WTC11 (cell line): ENCODE measurements around the gene ZNF292. TPM values are rescaled to one million over a fixed set of nuclear protein-coding genes. Genes with fewer than 3 reads are reported as not detected.

Source experiments
- ATAC-seq: fragments of 200-7000 bp; cut with Tn5 transposase; 2 replicates; pipeline ENCODE4 v1.10.0; 2021; ENCODE audit warnings: mild to moderate bottlenecking, moderate library complexity
- CTCF ChIA-PET: fragments of 300-600 bp; sonication (Branson Sonifier 250); formaldehyde crosslinking; loops from one replicate; lab custom pipeline; 2021; ENCODE audit warnings: antibody characterized with exemption; lab: Charles Lee
- POLR2A ChIA-PET: fragments of 350-600 bp; sonication (Branson Sonifier 250); formaldehyde crosslinking; loops from one replicate; lab custom pipeline; 2021; ENCODE audit warnings: antibody characterized with exemption; lab: Charles Lee
- DNase-seq: peaks from one replicate; pipeline ENCODE4 v3.0.0; 2021; ENCODE audit warnings: low spot score
- H3K27ac Mint-ChIP-seq: 2 replicates; pipeline ENCODE4 v1.8.0; 2021; ENCODE audit warnings: mixed read lengths
- H3K27me3 Mint-ChIP-seq: 2 replicates; pipeline ENCODE4 v1.8.0; 2021; ENCODE audit warnings: low read depth, mild to moderate bottlenecking, moderate library complexity, mixed read lengths
- H3K36me3 Mint-ChIP-seq: 2 replicates; pipeline ENCODE4 v1.8.0; 2021; ENCODE audit warnings: mixed read lengths
- H3K4me1 Mint-ChIP-seq: 2 replicates; pipeline ENCODE4 v1.8.0; 2022; ENCODE audit warnings: mixed read lengths
- H3K4me3 Mint-ChIP-seq: 2 replicates; pipeline ENCODE4 v1.8.0; 2021; ENCODE audit warnings: mild to moderate bottlenecking, moderate library complexity, mixed read lengths
- H3K9me3 Mint-ChIP-seq: 2 replicates; pipeline ENCODE4 v1.8.0; 2021; ENCODE audit warnings: mixed read lengths
- ELF4 ChIP-seq: sonication (generic); formaldehyde crosslinking; IDR thresholded peaks from 2 replicates; pipeline ENCODE4 v1.8.1; 2022; ENCODE audit warnings: low read depth, mild to moderate bottlenecking, moderate library complexity, missing genetic modification reagents
- EMX1 ChIP-seq: fragments of 250-450 bp; sonication (Bioruptor Pico); IDR thresholded peaks from 2 replicates; pipeline ENCODE4 v1.8.0; 2021; ENCODE audit warnings: mild to moderate bottlenecking
- ESRRA ChIP-seq: sonication (generic); formaldehyde crosslinking; IDR thresholded peaks from 2 replicates; pipeline ENCODE4 v1.8.1; 2022; ENCODE audit warnings: mild to moderate bottlenecking, missing genetic modification reagents, borderline replicate concordance
- FOXK1 ChIP-seq: sonication (generic); formaldehyde crosslinking; IDR thresholded peaks from 2 replicates; pipeline ENCODE4 v1.8.0; 2022; ENCODE audit warnings: mild to moderate bottlenecking, moderate library complexity, missing genetic modification reagents
- GABPB1 ChIP-seq: sonication (generic); formaldehyde crosslinking; IDR thresholded peaks from 2 replicates; pipeline ENCODE4 v1.8.1; 2023; ENCODE audit warnings: mild to moderate bottlenecking, missing genetic modification reagents
- GRHL2 ChIP-seq: fragments of 250-450 bp; sonication (Bioruptor Pico); IDR thresholded peaks from 2 replicates; pipeline ENCODE4 v1.8.0; 2022; ENCODE audit warnings: mild to moderate bottlenecking, moderate library complexity; ENCODE audit not compliant: insufficient replicate concordance, severe bottlenecking
- IRF2 ChIP-seq: sonication (generic); formaldehyde crosslinking; IDR thresholded peaks from 2 replicates; pipeline ENCODE4 v1.8.0; 2022; ENCODE audit warnings: low read depth, missing genetic modification reagents, borderline replicate concordance
- JAZF1 ChIP-seq: fragments of 250-450 bp; sonication (Bioruptor Pico); IDR thresholded peaks from 2 replicates; pipeline ENCODE4 v1.9.0; 2021; ENCODE audit warnings: moderate library complexity, mild to moderate bottlenecking, inconsistent platforms
- JUN ChIP-seq: sonication (generic); formaldehyde crosslinking; IDR thresholded peaks from 2 replicates; pipeline ENCODE4 v1.8.0; 2023; ENCODE audit warnings: mild to moderate bottlenecking, missing genetic modification reagents
- NFATC4 ChIP-seq: fragments of 250-450 bp; sonication (Bioruptor Pico); IDR thresholded peaks from 2 replicates; pipeline ENCODE4 v1.9.0; 2021; ENCODE audit warnings: mild to moderate bottlenecking
- NR2C2 ChIP-seq: sonication (generic); formaldehyde crosslinking; IDR thresholded peaks from 2 replicates; pipeline ENCODE4 v1.8.0; 2022; ENCODE audit warnings: mild to moderate bottlenecking, missing genetic modification reagents
- PRRX2 ChIP-seq: fragments of 250-450 bp; sonication (Bioruptor Pico); IDR thresholded peaks from 2 replicates; pipeline ENCODE4 v1.8.0; 2021; ENCODE audit warnings: mild to moderate bottlenecking
- SMAD4 ChIP-seq: sonication (generic); formaldehyde crosslinking; IDR thresholded peaks from 2 replicates; pipeline ENCODE4 v1.8.0; 2022; ENCODE audit warnings: mild to moderate bottlenecking, missing genetic modification reagents
- SOX15 ChIP-seq: fragments of 250-450 bp; sonication (Bioruptor Pico); IDR thresholded peaks from 2 replicates; pipeline ENCODE4 v1.9.0; 2021; ENCODE audit warnings: mild to moderate bottlenecking
- SP1 ChIP-seq: sonication (generic); formaldehyde crosslinking; conservative IDR thresholded peaks from 2 replicates; pipeline ENCODE4 v1.8.1; 2022; ENCODE audit warnings: missing genetic modification reagents
- ZNF232 ChIP-seq: sonication (generic); formaldehyde crosslinking; IDR thresholded peaks from 2 replicates; pipeline ENCODE4 v1.8.0; 2022; ENCODE audit warnings: mild to moderate bottlenecking, missing genetic modification reagents
- ZNF396 ChIP-seq: fragments of 250-450 bp; sonication (Bioruptor Pico); IDR thresholded peaks from 2 replicates; pipeline ENCODE4 v1.8.0; 2021; ENCODE audit warnings: mild to moderate bottlenecking, moderate library complexity, borderline replicate concordance
- total RNA-seq: library from RNA; stranded (reverse); gene quantifications from 3 replicates; pipeline ENCODE4 v1.2.3, GENCODE V29; 2021
- TF ChIP-seq, protein P1 (sequence below): sonication (generic); formaldehyde crosslinking; IDR thresholded peaks from 2 replicates; pipeline ENCODE4 v1.8.1; 2023; ENCODE audit warnings: mild to moderate bottlenecking, moderate library complexity, missing genetic modification reagents
- TF ChIP-seq, protein P2 (sequence below): sonication (generic); formaldehyde crosslinking; IDR thresholded peaks from 2 replicates; pipeline ENCODE4 v1.8.0; 2022; ENCODE audit warnings: missing genetic modification reagents
- TF ChIP-seq, protein P3 (sequence below): sonication (generic); formaldehyde crosslinking; IDR thresholded peaks from 2 replicates; pipeline ENCODE4 v1.8.1; 2023; ENCODE audit warnings: mild to moderate bottlenecking, missing genetic modification reagents, moderate library complexity
- TF ChIP-seq, protein P4 (sequence below): sonication (generic); formaldehyde crosslinking; IDR thresholded peaks from 2 replicates; pipeline ENCODE4 v1.8.1; 2022; ENCODE audit warnings: mild to moderate bottlenecking, missing genetic modification reagents, moderate library complexity, borderline replicate concordance
- TF ChIP-seq, protein P5 (sequence below): sonication (generic); formaldehyde crosslinking; IDR thresholded peaks from 2 replicates; pipeline ENCODE4 v1.8.1; 2022; ENCODE audit warnings: low read depth, mild to moderate bottlenecking, moderate library complexity, missing genetic modification reagents, borderline replicate concordance
- TF ChIP-seq, protein P6 (sequence below): sonication (generic); formaldehyde crosslinking; IDR thresholded peaks from 2 replicates; pipeline ENCODE4 v1.8.0; 2023; ENCODE audit warnings: mild to moderate bottlenecking, missing genetic modification reagents

ZNF292 gene
- total RNA-seq, 1 experiment from 2014 or later: 42.1 TPM

DNA sequence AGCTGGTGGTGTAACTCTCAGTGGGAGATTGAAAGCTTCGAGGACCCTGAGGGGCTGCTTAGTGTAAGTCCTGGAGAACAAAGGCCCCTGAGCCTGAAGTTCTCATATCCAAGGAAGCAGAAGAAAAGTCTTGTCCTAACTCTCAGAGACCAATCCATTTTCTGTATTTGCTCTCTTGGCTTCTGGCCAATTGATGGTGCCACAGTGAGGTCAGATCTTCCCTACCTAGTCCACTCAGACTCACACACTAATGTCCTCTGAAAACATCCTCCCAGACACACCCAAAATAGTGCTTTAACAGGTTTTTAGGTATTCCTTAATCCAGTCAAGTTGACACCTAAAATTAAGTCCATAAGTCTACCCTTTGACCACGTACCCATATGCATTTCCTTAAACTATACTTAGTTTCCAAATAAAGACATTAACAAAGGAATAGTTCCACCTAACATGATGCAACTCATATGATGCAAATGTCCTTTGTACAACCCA, 29.4 kb downstream of the ZNF292 start (continued):
- no peak for TF ChIP-seq NR2C2 (CRISPR knock-in tag)

DNA sequence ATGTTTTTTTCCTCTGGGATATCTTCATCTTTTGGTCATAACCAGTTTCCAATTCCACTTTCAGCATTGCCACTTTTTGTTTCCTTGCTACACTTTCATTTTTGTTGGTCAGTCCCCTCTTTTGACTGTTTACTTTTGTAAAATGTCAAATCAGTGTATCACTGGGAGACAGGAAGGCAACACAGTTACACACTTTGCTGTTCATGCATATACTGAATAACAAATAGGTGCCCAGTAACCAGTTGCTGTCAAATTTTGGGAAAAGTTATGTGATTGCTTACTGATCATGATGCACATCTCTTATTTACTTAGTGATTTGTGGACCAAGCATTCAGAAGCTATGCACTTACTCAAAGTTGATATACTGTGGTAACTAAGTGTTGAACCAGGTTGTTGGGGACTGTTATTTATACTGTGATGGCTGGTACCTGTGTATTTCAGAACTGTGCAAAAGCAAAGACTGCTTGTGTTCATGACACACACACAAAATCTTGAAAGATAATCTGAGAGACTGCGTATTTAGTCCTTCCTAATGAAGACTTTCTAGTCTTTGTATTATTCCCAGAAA, 41.0 kb downstream of the ZNF292 start:
- POLR2A ChIA-PET: no interaction called here

DNA sequence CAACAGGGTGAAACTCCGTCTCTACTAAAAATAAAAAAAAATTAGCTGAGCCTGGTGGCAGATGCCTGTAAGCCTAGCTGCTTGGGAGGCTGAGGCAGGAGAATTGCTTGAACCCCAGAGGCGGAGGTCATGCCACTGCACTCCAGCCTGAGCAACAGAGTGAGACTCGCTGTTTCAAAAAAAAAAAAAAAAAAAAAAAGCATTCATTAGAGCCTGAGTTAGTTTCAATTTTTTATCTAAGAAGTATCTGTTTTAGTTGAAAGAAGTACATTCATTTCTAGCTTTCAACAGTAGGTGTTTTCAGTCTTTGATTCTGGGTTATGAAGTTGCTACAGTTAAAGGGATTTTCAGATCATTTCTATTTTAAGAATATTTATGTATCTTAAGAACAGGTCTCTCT, 42.2 kb downstream of the ZNF292 start:
- H3K27me3 Mint-ChIP-seq: no peaks in the 10 kb centered on the region
- H3K4me1 Mint-ChIP-seq: peaks cover 22% of the 10 kb centered on the region
- no peak for ATAC-seq
- H3K36me3 Mint-ChIP-seq: no peaks in the 10 kb centered on the region
- ChIA-PET POLR2A (no interaction called here), CTCF (no interaction called here)
- no peak for DNase-seq
- H3K27ac Mint-ChIP-seq: no peak overlapping the region
- H3K4me3 Mint-ChIP-seq: no peak overlapping the region
- H3K9me3 Mint-ChIP-seq: no peaks in the 10 kb centered on the region
- TF ChIP-seq NFATC4 (CRISPR knock-in tag): no peak
- TF ChIP-seq, protein P1, sequence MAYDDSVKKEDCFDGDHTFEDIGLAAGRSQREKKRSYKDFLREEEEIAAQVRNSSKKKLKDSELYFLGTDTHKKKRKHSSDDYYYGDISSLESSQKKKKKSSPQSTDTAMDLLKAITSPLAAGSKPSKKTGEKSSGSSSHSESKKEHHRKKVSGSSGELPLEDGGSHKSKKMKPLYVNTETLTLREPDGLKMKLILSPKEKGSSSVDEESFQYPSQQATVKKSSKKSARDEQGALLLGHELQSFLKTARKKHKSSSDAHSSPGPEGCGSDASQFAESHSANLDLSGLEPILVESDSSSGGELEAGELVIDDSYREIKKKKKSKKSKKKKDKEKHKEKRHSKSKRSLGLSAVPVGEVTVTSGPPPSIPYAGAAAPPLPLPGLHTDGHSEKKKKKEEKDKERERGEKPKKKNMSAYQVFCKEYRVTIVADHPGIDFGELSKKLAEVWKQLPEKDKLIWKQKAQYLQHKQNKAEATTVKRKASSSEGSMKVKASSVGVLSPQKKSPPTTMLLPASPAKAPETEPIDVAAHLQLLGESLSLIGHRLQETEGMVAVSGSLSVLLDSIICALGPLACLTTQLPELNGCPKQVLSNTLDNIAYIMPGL (CRISPR knock-in tag): no peak
- TF ChIP-seq, protein P2, sequence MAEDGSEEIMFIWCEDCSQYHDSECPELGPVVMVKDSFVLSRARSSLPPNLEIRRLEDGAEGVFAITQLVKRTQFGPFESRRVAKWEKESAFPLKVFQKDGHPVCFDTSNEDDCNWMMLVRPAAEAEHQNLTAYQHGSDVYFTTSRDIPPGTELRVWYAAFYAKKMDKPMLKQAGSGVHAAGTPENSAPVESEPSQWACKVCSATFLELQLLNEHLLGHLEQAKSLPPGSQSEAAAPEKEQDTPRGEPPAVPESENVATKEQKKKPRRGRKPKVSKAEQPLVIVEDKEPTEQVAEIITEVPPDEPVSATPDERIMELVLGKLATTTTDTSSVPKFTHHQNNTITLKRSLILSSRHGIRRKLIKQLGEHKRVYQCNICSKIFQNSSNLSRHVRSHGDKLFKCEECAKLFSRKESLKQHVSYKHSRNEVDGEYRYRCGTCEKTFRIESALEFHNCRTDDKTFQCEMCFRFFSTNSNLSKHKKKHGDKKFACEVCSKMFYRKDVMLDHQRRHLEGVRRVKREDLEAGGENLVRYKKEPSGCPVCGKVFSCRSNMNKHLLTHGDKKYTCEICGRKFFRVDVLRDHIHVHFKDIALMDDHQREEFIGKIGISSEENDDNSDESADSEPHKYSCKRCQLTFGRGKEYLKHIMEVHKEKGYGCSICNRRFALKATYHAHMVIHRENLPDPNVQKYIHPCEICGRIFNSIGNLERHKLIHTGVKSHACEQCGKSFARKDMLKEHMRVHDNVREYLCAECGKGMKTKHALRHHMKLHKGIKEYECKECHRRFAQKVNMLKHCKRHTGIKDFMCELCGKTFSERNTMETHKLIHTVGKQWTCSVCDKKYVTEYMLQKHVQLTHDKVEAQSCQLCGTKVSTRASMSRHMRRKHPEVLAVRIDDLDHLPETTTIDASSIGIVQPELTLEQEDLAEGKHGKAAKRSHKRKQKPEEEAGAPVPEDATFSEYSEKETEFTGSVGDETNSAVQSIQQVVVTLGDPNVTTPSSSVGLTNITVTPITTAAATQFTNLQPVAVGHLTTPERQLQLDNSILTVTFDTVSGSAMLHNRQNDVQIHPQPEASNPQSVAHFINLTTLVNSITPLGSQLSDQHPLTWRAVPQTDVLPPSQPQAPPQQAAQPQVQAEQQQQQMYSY: no peak
- TF ChIP-seq EMX1: no peak
- TF ChIP-seq SP1: no peak
- no peak for TF ChIP-seq PRRX2

More for the DNA sequence above, 41.0 kb downstream of the ZNF292 start:
- DNase-seq: no peak
- no peaks in the 10 kb centered on the region for H3K9me3 Mint-ChIP-seq
- peak overlapping the region; percentile 13; the same call in 1 of the 2 replicates for H3K27ac Mint-ChIP-seq
- no peak for ATAC-seq
- H3K4me1 Mint-ChIP-seq: peaks cover 15% of the 10 kb centered on the region
- H3K36me3 Mint-ChIP-seq: no peaks in the 10 kb centered on the region
- no peak overlapping the region for H3K4me3 Mint-ChIP-seq
- TF ChIP-seq GABPB1: no peak
- no peak for TF ChIP-seq SMAD4 (CRISPR knock-in tag)
- no peak for TF ChIP-seq ZNF232
- TF ChIP-seq, protein P3, sequence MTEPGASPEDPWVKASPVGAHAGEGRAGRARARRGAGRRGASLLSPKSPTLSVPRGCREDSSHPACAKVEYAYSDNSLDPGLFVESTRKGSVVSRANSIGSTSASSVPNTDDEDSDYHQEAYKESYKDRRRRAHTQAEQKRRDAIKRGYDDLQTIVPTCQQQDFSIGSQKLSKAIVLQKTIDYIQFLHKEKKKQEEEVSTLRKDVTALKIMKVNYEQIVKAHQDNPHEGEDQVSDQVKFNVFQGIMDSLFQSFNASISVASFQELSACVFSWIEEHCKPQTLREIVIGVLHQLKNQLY (CRISPR knock-in tag): no peak
- TF ChIP-seq, protein P4, sequence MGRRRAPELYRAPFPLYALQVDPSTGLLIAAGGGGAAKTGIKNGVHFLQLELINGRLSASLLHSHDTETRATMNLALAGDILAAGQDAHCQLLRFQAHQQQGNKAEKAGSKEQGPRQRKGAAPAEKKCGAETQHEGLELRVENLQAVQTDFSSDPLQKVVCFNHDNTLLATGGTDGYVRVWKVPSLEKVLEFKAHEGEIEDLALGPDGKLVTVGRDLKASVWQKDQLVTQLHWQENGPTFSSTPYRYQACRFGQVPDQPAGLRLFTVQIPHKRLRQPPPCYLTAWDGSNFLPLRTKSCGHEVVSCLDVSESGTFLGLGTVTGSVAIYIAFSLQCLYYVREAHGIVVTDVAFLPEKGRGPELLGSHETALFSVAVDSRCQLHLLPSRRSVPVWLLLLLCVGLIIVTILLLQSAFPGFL (CRISPR knock-in tag): no peak
- TF ChIP-seq, protein P5, sequence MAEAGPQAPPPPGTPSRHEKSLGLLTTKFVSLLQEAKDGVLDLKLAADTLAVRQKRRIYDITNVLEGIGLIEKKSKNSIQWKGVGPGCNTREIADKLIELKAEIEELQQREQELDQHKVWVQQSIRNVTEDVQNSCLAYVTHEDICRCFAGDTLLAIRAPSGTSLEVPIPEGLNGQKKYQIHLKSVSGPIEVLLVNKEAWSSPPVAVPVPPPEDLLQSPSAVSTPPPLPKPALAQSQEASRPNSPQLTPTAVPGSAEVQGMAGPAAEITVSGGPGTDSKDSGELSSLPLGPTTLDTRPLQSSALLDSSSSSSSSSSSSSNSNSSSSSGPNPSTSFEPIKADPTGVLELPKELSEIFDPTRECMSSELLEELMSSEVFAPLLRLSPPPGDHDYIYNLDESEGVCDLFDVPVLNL (CRISPR knock-in tag): no peak
- TF ChIP-seq ESRRA (CRISPR knock-in tag): no peak
- TF ChIP-seq, protein P6, sequence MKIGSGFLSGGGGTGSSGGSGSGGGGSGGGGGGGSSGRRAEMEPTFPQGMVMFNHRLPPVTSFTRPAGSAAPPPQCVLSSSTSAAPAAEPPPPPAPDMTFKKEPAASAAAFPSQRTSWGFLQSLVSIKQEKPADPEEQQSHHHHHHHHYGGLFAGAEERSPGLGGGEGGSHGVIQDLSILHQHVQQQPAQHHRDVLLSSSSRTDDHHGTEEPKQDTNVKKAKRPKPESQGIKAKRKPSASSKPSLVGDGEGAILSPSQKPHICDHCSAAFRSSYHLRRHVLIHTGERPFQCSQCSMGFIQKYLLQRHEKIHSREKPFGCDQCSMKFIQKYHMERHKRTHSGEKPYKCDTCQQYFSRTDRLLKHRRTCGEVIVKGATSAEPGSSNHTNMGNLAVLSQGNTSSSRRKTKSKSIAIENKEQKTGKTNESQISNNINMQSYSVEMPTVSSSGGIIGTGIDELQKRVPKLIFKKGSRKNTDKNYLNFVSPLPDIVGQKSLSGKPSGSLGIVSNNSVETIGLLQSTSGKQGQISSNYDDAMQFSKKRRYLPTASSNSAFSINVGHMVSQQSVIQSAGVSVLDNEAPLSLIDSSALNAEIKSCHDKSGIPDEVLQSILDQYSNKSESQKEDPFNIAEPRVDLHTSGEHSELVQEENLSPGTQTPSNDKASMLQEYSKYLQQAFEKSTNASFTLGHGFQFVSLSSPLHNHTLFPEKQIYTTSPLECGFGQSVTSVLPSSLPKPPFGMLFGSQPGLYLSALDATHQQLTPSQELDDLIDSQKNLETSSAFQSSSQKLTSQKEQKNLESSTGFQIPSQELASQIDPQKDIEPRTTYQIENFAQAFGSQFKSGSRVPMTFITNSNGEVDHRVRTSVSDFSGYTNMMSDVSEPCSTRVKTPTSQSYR: no peak
- no peak for TF ChIP-seq FOXK1 (CRISPR knock-in tag)
- TF ChIP-seq JUN (CRISPR knock-in tag): no peak
- TF ChIP-seq ELF4: no peak
- no peak for TF ChIP-seq GRHL2 (CRISPR knock-in tag)
- no peak for TF ChIP-seq PRRX2
- no peak for TF ChIP-seq ZNF396 (CRISPR knock-in tag)
- no peak for TF ChIP-seq SOX15 (CRISPR knock-in tag)
- no peak for TF ChIP-seq IRF2
- no peak for TF ChIP-seq JAZF1 (CRISPR knock-in tag)
- no peaks in the 10 kb centered on the region for H3K27me3 Mint-ChIP-seq
- CTCF ChIA-PET: no interaction called here
